ENCODE measurements around the gene TRAF2.

The TRAF2 gene

DNA sequence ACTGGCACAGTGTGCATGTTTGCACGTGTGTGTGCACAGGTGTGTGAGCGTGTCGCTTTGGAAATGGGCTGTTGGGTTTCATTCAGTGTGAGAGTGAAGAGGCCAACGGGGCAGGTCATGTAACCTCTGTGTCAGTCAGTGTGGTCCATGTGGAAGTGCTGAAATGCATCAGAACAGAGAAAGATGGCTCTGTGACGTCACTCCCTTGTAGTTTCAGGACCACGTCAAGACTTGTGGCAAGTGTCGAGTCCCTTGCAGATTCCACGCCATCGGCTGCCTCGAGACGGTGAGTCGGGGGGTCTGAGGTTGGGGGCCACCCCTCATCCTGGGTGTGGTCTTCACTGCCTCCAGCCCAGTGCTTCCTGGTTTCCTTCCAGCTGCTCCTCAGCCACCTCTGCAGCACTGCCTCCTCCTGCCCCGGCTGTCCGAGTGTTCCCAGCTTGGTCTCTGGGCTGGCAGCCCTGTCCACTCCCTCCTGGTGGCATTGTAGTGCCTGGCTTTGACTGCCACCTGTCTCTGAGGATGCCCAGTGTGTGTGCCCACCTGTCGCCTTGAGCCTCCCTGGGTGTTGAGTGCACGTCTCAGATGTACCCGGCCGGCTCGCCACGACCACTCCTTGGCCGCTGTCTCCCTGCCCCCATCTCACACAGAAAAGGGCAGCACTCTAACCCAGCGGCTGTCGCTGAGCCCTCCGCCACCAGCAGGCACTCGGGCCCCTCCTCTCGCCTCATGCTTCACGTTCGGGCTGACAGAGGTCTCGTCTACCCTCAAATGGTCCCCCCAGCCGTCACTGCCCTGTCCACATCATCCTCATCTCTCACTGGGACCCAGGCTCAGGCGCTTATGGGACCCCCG, 30.2 kb downstream of the TRAF2 start:
- H3K27ac Mint-ChIP-seq, result no peak overlapping the region
- H3K4me1 Mint-ChIP-seq, result peaks cover 3% of the 10 kb centered on the region
- H3K9me3 Mint-ChIP-seq, result no peaks in the 10 kb centered on the region
- CTCF ChIA-PET, result no interaction called here
- H3K4me3 Mint-ChIP-seq, result no peak overlapping the region
- peaks cover 46% of the 10 kb centered on the region for H3K36me3 Mint-ChIP-seq
- H3K27me3 Mint-ChIP-seq, result no peaks in the 10 kb centered on the region
- no peak for DNase-seq

DNA sequence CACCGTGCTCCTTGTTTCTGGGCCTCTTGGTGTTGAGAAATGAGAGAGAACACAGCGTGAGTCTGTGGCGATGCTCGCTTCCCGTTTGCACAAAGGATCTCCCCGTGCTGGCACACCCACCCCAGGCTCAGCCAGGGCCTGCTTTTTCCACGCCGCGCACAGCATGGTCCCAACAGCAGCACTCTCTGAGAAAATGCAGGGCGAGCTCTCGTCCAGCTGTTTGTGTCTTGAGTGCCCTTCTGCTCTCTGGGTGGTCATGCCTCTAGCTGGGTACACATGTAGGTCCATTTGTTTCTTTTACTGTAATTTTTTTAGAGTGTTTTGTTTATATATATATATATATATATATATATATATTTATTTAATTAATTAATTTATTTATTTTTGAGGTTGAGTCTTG, 31.6 kb downstream of the TRAF2 start:
- Mint-ChIP-seq H3K36me3 (peaks cover 48% of the 10 kb centered on the region), H3K4me3 (no peak overlapping the region), H3K27me3 (no peaks in the 10 kb centered on the region), H3K9me3 (no peaks in the 10 kb centered on the region), H3K4me1 (peaks cover 5% of the 10 kb centered on the region), H3K27ac (no peak overlapping the region)
- DNase-seq, result no peak
- CTCF ChIA-PET, result no interaction called here

GRCh38 chr9:136920069-136920468, 33.8 kb downstream of the TRAF2 start:
- DNase-seq, result no peak
- H3K4me3 Mint-ChIP-seq, result no peak overlapping the region
- no peak overlapping the region for H3K27ac Mint-ChIP-seq
- no peaks in the 10 kb centered on the region for H3K9me3 Mint-ChIP-seq
- no peaks in the 10 kb centered on the region for H3K27me3 Mint-ChIP-seq
- H3K36me3 Mint-ChIP-seq, result peaks cover 47% of the 10 kb centered on the region
- CTCF ChIA-PET, result interaction anchor here (0.9 kb wide), 1 partner anchor 10 kb away, joined by 3 read pairs; no protein-coding TSS in a partner anchor
- H3K4me1 Mint-ChIP-seq, result peaks cover 10% of the 10 kb centered on the region

DNA sequence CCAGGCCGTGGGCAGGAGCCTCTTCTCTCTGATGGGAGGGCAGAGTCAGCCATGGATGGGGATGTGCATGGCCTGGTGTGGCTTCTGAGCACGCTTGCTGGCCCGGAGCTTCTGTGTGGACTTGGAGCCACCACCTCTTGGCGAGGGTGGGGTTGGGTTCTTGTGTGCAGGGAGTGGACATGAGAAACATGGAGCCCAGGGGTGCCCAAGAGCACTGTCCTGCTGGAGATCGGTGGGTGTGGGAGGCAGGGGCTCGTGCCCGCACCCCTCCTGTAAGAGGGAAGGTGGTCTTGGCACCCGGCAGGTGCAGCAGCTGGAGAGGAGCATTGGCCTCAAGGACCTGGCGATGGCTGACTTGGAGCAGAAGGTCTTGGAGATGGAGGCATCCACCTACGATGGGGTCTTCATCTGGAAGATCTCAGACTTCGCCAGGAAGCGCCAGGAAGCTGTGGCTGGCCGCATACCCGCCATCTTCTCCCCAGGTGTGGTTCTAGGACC, 34.5 kb downstream of the TRAF2 start:
- no peak overlapping the region for H3K4me3 Mint-ChIP-seq
- H3K27me3 Mint-ChIP-seq, result no peaks in the 10 kb centered on the region
- no peaks in the 10 kb centered on the region for H3K9me3 Mint-ChIP-seq
- CTCF ChIA-PET, result interaction anchor here (0.9 kb wide), 1 partner anchor 11 kb away, joined by 3 read pairs; no protein-coding TSS in a partner anchor
- peaks cover 44% of the 10 kb centered on the region for H3K36me3 Mint-ChIP-seq
- H3K4me1 Mint-ChIP-seq, result peaks cover 10% of the 10 kb centered on the region
- H3K27ac Mint-ChIP-seq, result no peak overlapping the region
- DNase-seq, result no peak

- no peak overlapping the region for H3K27ac Mint-ChIP-seq
- no peak for DNase-seq
- CTCF ChIA-PET, result no interaction called here
- H3K9me3 Mint-ChIP-seq, result no peaks in the 10 kb centered on the region
- peaks cover 7% of the 10 kb centered on the region for H3K4me1 Mint-ChIP-seq
- no peak overlapping the region for H3K4me3 Mint-ChIP-seq
- no peaks in the 10 kb centered on the region for H3K27me3 Mint-ChIP-seq
- peaks cover 40% of the 10 kb centered on the region for H3K36me3 Mint-ChIP-seq
Measured at GRCh38 chr9:136921307-136921706, 35.0 kb downstream of the TRAF2 start.

DNA sequence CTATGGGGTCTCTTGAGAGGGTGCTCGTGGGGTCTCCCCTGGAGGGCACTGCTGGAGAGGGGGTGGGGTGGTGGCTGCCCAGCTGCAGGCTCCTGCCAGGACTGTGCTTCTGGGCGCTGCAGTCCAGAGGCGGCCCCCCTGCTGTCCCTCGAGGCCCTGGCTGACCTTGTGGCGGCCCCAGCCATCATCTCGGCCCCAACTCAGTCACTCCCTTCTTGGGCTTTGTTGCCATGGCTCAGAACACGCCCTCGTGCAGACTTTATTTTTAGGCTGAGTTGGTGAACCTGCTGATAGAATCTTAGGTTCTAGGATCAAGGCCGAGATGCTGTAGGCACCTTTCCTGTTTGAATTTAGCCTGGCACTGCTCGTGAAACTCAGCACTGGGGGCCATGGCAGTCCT, 35.4 kb downstream of the TRAF2 start:
- Mint-ChIP-seq H3K4me1 (peaks cover 7% of the 10 kb centered on the region), H3K36me3 (peaks cover 40% of the 10 kb centered on the region), H3K9me3 (no peaks in the 10 kb centered on the region), H3K27me3 (no peaks in the 10 kb centered on the region), H3K27ac (no peak overlapping the region), H3K4me3 (no peak overlapping the region)
- CTCF ChIA-PET, result no interaction called here
- no peak for DNase-seq

DNA sequence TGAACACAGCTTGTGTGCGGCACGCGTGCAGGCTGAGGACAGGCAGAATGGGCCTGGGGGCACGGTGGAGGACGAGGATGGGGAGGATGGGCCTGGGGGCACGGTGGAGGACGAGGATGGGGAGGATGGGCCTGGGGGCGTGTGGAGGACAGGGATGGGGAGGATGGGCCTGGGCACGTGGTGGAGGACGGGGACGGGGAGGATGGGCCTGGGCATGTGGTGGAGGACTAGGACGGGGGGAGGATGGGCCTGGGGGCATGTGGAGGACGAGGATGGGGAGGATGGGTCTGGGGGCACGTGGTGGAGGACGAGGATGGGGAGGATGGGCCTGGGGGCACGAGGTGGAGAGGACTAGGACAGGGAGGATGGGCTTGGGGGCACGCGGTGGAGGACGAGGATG, 36.2 kb downstream of the TRAF2 start:
- Mint-ChIP-seq H3K27ac (no peak overlapping the region), H3K4me1 (peaks cover 7% of the 10 kb centered on the region), H3K9me3 (no peaks in the 10 kb centered on the region), H3K4me3 (no peak overlapping the region), H3K27me3 (no peaks in the 10 kb centered on the region), H3K36me3 (peaks cover 36% of the 10 kb centered on the region)
- no peak for DNase-seq
- CTCF ChIA-PET, result no interaction called here

DNA sequence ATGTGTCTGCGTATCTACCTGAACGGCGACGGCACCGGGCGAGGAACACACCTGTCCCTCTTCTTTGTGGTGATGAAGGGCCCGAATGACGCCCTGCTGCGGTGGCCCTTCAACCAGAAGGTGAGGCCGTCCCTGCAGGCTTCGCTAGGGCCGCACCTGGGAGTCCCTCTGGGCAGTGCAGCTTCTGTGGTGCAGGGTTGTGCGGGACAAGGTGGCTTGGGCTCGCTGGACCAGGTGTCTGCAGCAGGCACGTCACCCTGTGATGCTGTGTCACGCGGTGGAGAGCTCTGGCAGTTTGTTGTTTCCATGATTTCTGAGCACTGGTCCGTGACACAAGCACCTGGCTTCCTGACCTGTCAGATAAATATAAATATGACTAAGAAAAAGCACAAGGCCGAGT, 37.6 kb downstream of the TRAF2 start:
- H3K4me1 Mint-ChIP-seq, result peaks cover 7% of the 10 kb centered on the region
- H3K4me3 Mint-ChIP-seq, result no peak overlapping the region
- DNase-seq, result no peak
- CTCF ChIA-PET, result interaction anchor here (1.2 kb wide), 1 partner anchor 111 kb away, joined by 3 read pairs; no protein-coding TSS in a partner anchor
- H3K27ac Mint-ChIP-seq, result no peak overlapping the region
- H3K9me3 Mint-ChIP-seq, result no peaks in the 10 kb centered on the region
- no peaks in the 10 kb centered on the region for H3K27me3 Mint-ChIP-seq
- H3K36me3 Mint-ChIP-seq, result peaks cover 35% of the 10 kb centered on the region

DNA sequence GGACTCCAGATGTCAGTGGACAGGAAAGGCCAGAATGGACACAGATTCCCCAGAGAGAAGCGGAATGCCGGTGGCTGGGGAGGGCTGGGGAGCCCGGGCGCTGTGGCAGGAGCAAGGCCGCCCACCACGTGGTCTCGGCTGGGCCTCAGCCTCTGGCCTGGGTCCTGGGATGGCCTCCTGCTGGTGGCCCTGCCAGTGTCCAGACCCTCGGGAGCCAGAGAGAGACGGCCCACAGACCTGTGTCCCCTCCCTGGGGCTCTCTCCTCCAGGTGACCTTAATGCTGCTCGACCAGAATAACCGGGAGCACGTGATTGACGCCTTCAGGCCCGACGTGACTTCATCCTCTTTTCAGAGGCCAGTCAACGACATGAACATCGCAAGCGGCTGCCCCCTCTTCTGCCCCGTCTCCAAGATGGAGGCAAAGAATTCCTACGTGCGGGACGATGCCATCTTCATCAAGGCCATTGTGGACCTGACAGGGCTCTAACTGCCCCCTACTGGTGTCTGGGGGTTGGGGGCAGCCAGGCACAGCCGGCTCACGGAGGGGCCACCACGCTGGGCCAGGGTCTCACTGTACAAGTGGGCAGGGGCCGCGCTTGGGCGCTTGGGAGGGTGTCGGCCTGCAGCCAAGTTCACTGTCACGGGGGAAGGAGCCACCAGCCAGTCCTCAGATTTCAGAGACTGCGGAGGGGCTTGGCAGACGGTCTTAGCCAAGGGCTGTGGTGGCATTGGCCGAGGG, 39.3 kb downstream of the TRAF2 start:
- H3K27me3 Mint-ChIP-seq, result no peaks in the 10 kb centered on the region
- peaks cover 7% of the 10 kb centered on the region for H3K4me1 Mint-ChIP-seq
- H3K9me3 Mint-ChIP-seq, result no peaks in the 10 kb centered on the region
- no peak overlapping the region for H3K4me3 Mint-ChIP-seq
- DNase-seq, result no peak
- peaks cover 27% of the 10 kb centered on the region for H3K36me3 Mint-ChIP-seq
- H3K27ac Mint-ChIP-seq, result peak overlapping the region; percentile 58
- CTCF ChIA-PET, result interaction anchor here (0.9 to 1.1 kb wide), 2 partner anchors 9 to 14 kb away, joined by 3 read pairs; no protein-coding TSS in a partner anchor

GRCh38 chr9:136926154-136926704, 39.9 kb downstream of the TRAF2 start:
- H3K27ac Mint-ChIP-seq, result no peak overlapping the region
- CTCF ChIA-PET, result interaction anchor here (0.9 to 1.1 kb wide), 3 partner anchors 9 to 109 kb away, joined by 3 read pairs; no protein-coding TSS in a partner anchor

GRCh38 chr9:136926749-136927148, 40.4 kb downstream of the TRAF2 start:
- peaks cover 26% of the 10 kb centered on the region for H3K36me3 Mint-ChIP-seq

More at GRCh38 chr9:136926154-136926704, 39.9 kb downstream of the TRAF2 start:
- Mint-ChIP-seq H3K36me3 (peaks cover 24% of the 10 kb centered on the region), H3K4me1 (peaks cover 7% of the 10 kb centered on the region), H3K9me3 (no peaks in the 10 kb centered on the region), H3K27me3 (no peaks in the 10 kb centered on the region), H3K4me3 (no peak overlapping the region)
- no peak for DNase-seq

DNA sequence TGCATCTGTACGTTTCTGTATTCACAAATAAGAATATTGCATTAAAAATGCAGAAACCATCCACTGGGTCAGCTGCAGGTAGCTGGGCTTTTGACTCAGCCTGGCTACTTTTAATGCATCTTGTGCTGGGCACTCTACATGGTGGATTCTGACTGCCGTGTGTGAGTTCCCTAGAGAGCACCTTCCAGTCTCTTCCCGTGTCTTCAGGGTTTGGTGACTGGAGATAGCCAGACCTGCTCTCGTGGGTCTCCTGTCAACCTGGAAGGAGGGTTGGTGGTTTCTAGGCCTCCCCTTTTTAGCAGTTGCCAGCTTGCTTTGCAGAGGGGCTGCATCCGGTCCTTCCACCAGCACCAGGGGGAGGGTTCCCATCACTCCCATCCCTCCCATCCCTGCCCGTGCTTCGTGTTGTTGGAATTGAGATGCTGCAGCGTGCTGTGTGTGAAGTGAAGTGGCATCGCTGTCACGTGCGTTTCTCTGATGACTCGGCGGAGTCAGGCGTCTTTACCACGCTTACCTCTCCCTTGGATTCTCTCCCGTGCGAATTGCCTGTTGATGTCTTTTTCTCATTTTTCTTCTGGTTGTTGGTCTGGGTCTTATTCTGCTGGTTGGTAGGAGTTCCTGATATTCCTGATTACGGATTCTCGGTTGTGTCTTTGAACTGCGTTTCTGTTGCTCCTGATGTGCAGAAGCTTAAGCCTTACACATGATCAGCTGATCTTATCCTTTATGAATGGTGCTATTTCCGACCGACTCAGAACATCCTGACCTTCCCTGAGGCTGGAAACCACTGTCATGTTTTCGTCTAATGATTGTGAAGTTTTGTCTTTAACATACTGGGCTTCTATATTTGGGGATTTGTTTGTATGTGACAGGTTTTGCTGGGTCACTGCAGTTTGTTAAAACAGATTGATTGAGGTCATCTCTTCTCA, 41.3 kb downstream of the TRAF2 start:
- peaks cover 5% of the 10 kb centered on the region for H3K4me1 Mint-ChIP-seq
- no peak overlapping the region for H3K4me3 Mint-ChIP-seq
- DNase-seq, result no peak
- H3K27me3 Mint-ChIP-seq, result no peaks in the 10 kb centered on the region
- H3K27ac Mint-ChIP-seq, result no peak overlapping the region
- CTCF ChIA-PET, result interaction anchor here (0.7 to 1.5 kb wide), 2 partner anchors 17 to 35 kb away, joined by 3 read pairs; no protein-coding TSS in a partner anchor
- peaks cover 27% of the 10 kb centered on the region for H3K36me3 Mint-ChIP-seq
- no peaks in the 10 kb centered on the region for H3K9me3 Mint-ChIP-seq

More at GRCh38 chr9:136926749-136927148, 40.4 kb downstream of the TRAF2 start:
- no peak overlapping the region for H3K27ac Mint-ChIP-seq
- CTCF ChIA-PET, result interaction anchor here (0.9 to 1.1 kb wide), 3 partner anchors 8 to 109 kb away, joined by 3 read pairs; no protein-coding TSS in a partner anchor
- DNase-seq, result no peak
- H3K4me3 Mint-ChIP-seq, result no peak overlapping the region
- peaks cover 7% of the 10 kb centered on the region for H3K4me1 Mint-ChIP-seq
- H3K27me3 Mint-ChIP-seq, result no peaks in the 10 kb centered on the region
- H3K9me3 Mint-ChIP-seq, result no peaks in the 10 kb centered on the region

DNA sequence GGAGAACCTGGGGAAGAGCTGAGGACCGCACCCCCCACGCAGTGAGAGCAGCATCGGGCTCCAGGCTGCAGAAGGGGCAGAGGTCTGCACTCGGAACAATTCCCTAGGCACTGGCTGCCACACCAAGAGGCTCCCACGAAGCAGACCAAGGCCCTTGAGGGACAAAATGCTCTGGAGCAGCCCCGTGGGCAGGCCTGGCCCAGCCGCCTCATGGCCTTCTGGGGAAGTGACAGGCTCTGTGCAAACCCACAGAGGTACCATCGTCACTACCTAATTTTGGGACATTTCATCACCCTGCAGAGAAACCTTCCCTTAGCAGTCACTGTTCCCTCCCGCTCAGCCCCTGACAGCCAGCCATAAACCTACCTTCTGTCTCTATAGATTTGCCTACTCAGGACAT, 42.3 kb downstream of the TRAF2 start:
- no peak for DNase-seq
- Mint-ChIP-seq H3K9me3 (no peaks in the 10 kb centered on the region), H3K4me3 (no peak overlapping the region), H3K27ac (peak overlapping the region; percentile 9), H3K27me3 (no peaks in the 10 kb centered on the region), H3K4me1 (peaks cover 2% of the 10 kb centered on the region), H3K36me3 (peaks cover 25% of the 10 kb centered on the region)
- CTCF ChIA-PET, result interaction anchor here (1.5 kb wide), 1 partner anchor 36 kb away, joined by 3 read pairs; no protein-coding TSS in a partner anchor
